Erythroblast (primary cell): ENCODE results near the gene ZNRF4.

ENCODE experiments used
- GATA1 ChIP-seq: IDR thresholded peaks from 2 replicates; pipeline ENCODE4 v1.6.1; 2011; ENCODE audit warnings: low read depth, mild to moderate bottlenecking, control low read depth, low read length, moderate library complexity
- POLR2A ChIP-seq: IDR thresholded peaks from 2 replicates; pipeline ENCODE4 v1.6.1; 2011; ENCODE audit warnings: mild to moderate bottlenecking, low read length

GRCh38 chr19:5477451-5478215 lies 22.4 kb downstream of the ZNRF4 start:
- no peak for TF ChIP-seq POLR2A
- no peak for TF ChIP-seq GATA1
